PC-3 (cell line): Measurements from ENCODE around the gene CDK1.

Experiments
- EZH2 ChIP-seq: fragments of 300-600 bp; sonication (generic); IDR thresholded peaks from one replicate; pipeline ENCODE4 v1.6.1; 2017; ENCODE audit warnings: antibody characterized with exemption, mild to moderate bottlenecking, low read length; ENCODE audit not compliant: unreplicated experiment
- EZH2phosphoT487 ChIP-seq: fragments of 300-600 bp; sonication (generic); IDR thresholded peaks from 2 replicates; pipeline ENCODE4 v1.6.1; 2018; ENCODE audit warnings: mild to moderate bottlenecking, antibody characterized with exemption, low read length, borderline replicate concordance
- TF ChIP-seq, protein P1 (sequence below): fragments of 300-600 bp; sonication (generic); conservative IDR thresholded peaks from 2 replicates; pipeline ENCODE4 v1.5.1; 2017; ENCODE audit warnings: antibody characterized with exemption, low read depth, mild to moderate bottlenecking, low read length

- TF ChIP-seq, protein P1, sequence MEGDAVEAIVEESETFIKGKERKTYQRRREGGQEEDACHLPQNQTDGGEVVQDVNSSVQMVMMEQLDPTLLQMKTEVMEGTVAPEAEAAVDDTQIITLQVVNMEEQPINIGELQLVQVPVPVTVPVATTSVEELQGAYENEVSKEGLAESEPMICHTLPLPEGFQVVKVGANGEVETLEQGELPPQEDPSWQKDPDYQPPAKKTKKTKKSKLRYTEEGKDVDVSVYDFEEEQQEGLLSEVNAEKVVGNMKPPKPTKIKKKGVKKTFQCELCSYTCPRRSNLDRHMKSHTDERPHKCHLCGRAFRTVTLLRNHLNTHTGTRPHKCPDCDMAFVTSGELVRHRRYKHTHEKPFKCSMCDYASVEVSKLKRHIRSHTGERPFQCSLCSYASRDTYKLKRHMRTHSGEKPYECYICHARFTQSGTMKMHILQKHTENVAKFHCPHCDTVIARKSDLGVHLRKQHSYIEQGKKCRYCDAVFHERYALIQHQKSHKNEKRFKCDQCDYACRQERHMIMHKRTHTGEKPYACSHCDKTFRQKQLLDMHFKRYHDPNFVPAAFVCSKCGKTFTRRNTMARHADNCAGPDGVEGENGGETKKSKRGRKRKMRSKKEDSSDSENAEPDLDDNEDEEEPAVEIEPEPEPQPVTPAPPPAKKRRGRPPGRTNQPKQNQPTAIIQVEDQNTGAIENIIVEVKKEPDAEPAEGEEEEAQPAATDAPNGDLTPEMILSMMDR, result no peak
- TF ChIP-seq EZH2phosphoT487 (no peak), EZH2 (no peak)
Observed at GRCh38 chr10:60803433-60803832, 25.2 kb downstream of the CDK1 start.
